HG03469 (cell line): ENCODE results near the gene DESI1.
"Not testable (repeated sequence)": the region's sequence is repeated elsewhere in the genome, so short reads cannot be mapped to it uniquely, and the experiment has no call there.

Experiments
- ATAC-seq: cut with Tn5 transposase; IDR thresholded peaks from one replicate; pipeline ENCODE4 v1.9.1; 2021; ENCODE audit warnings: mild to moderate bottlenecking, moderate library complexity, moderate number of reproducible peaks; ENCODE audit not compliant: unreplicated experiment

The DESI1 gene

DNA sequence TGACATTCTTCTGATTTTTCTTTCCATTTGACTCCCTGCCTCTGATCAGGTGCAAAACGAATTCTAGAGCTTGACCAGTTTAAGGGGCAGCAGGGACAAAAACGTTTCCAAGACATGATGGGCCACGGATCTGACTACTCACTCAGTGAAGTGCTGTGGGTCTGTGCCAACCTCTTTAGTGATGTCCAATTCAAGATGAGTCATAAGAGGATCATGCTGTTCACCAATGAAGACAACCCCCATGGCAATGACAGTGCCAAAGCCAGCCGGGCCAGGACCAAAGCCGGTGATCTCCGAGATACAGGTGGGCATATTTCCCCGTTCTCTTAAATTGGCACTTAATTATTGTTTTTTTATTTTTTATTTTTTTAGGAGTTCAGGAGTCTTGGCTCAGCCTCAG is 15.6 kb upstream of the DESI1 start:
- ATAC-seq = no peak

DNA sequence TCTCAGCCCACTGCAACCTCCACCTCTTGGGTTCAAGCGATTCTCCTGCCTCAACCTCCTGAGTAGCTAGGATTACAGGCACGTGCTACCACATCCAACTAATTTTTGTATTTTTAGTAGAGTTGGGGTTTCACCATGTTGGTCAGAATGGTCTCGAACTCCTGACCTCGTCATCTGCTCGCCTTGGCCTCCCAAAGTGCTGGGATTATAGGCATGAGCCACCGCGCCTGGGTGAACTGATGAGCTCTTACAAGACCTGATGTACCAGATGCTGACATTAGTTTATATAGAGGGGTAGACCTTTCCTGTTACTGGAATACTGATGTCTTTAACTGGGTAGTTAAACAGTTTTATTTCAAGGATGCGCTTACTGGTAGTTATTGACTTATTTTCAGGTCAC is 13.8 kb upstream of the DESI1 start:
- not testable (repeated sequence) for ATAC-seq

DNA sequence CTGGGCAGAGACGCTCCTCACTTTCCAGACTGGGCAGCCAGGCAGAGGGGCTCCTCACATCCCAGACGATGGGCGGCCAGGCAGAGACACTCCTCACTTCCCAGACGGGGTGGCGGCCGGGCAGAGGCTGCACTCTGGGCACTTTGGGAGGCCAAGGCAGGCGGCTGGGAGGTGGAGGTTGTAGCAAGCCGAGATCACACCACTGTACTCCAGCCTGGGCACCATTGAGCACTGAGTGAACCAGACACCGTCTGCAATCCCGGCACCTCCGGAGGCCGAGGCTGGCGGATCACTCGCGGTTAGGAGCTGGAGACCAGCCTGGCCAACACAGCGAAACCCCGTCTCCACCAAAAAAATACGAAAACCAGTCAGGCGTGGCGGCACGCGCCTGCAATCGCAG is 10.8 kb upstream of the DESI1 start:
- not testable (repeated sequence) for ATAC-seq

DNA sequence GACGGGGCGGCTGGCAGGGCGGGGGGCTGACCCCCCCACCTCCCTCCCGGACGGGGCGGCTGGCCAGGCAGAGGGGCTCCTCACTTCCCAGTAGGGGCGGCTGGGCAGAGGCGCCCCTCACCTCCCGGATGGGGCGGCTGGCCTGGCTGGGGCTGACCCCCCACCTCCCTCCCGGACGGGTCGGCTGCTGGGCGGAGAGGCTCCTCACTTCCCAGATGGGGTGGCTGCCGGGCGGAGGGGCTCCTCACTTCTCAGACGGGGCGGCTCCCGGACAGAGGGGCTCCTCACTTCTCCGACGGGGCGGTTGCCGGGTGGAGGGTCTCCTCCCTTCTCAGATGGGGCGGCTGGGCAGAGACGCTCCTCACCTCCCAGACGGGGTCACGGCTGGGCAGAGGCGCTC is 10.3 kb upstream of the DESI1 start:
- not testable (repeated sequence) for ATAC-seq

DNA sequence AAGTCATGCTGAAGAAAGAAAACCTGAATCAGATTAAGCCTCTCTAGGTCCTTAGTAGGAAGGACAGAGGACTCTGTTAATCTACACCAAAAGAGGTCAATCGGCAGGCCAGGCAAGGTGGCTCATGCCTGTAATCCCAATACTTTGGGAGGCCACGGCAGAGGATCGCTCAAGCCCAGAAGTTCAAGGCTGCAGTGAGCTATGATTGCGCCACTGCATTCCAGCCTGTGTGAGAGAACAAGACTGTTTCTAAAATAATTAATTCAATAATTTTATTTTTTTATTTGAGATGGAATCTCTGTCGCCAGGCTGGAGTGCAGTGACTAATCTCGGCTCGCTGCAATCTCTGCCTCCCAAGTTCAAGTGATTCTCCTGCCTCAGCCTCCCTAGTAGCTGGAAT is 4.7 kb upstream of the DESI1 start:
- no peak for ATAC-seq

DNA sequence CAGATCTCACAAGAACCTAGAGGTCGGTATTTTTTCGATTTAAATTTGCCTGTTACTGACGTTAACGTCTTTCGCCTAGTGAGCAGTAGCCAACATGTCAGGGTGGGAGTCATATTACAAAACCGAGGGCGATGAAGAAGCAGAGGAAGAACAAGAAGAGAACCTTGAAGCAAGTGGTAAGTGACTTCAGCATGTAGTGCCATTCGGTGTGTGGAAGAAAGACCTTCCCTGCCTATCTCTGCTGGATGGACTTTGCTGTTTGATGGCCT is 1.0 kb upstream of the DESI1 start:
- no peak for ATAC-seq

DNA sequence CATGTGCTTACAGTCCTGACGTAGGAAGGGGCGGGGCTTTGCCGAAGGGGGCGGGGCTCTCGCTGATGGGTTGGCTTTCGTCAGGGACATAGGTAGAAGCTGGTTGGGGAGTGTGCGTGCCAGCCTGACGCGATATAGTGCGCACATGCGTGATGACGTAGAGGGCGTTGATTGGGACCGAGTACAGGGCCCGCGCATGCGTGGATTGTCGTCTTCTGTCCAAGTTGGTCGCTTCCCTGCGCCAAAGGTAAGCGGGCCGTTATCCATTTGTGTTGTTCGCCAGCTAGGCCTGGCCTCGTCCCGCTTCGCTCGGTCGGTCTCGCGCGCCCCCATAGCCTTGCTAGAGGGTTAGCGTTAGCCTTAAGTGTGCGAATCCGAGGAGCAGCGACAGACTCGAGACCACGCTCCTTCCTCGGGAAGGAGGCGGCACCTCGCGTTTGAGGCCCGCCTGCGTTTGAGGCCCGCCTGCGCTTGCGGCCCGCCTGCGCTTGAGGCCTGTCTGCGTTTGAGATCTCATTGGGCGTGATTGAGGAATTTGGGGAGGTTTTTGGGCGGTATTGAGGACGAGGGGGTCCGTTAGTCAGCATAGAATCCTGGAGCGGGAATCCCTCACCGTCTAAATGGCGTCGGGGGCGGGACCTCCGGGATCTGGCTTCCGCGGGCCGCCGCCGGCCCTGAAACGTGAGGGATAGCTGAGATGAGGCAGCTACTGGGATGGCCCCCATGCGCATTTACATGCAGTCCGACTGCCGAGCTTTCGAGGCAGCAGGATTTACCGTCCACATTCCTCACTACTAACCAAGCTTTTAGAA is 462 bp upstream of the DESI1 start, which contains the start of gene XRCC6:
Gene XRCC6, plus strand, starts transcription at position 197 of the 812 bp plus-strand sequence. CDS start 710 bp downstream, outside the sequence.
- ATAC-seq = peak; percentile 67

DNA sequence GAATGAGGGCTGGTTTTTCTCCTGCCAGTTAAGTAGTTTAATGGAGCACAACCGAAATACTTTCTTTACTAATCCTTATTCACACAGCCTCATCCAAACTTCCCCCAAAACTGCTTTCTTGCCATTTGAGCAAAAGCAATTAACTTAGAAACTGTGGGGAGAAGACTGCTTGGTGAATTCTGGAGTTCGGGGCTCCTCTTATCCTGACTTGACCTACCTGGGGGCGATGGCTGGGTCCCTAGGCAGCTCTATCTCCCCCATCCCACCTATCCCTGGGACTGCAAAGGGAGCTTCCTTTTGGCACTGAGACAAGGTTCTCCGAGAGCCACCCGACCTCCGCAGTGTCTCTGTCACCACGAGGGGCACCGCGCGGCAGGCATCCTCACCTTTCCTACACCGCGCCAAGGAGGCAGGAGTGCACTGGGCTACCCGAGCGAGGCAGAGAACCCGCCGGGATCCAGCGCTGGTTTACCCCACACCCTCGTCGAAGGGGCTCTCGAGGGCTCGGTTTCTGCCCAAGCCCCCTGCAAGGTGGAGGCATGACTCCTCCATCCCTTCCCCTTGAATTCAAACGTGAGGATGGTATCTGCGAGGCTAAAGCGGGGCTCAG is 759 bp downstream of the DESI1 start:
- ATAC-seq = no peak

DNA sequence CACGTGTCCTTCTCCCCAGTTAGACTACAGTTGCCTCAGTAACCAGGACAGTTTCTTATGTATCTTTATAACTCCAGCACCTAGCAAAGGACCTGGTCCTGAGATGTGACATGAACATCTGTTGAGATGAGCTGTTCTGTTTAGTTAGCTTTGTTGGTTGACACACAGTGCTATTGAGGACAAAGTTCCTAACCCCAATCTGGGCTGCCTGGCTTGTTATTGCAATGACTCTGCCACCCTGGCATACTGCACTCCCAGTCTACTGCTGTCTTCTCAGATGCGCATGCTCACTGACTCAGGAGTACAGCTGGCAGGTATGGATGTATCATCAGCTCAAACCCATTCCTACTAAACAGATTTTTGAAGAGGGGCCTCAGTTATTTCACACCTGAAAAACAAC is 7.4 kb downstream of the DESI1 start:
- no peak for ATAC-seq

DNA sequence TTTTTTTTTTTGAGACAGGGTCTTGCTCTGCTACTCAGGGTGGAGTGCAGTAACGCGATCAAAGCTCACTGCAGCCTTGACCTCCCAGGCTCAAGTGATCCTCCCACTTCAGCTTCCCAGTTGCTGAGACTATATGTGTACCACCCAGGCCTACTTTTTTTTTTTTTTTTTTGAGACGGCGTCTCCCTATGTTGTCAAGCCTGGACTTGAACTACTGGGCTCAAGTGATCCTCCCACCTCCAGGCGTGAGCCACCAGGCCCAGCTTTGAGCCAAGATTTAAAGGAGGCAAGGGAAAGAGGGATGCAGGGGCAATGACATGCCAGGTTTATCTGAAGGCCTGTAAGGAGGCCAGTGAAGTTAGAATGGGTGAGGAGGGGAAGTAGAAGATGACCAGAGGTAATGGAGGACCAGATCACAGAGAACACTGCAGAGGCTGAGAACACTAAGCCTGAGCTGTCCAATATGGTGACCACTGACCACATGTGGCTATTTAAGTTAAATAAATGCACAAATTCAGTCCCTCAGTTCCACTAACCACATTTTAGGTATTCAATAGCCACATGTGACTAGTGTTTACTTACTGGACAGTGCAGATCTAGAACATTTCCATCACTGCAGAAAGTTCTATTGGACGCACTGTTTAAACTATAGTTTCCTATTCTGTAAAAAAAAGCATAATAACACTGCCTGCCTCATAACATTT is 8.1 kb downstream of the DESI1 start:
- no peak for ATAC-seq

DNA sequence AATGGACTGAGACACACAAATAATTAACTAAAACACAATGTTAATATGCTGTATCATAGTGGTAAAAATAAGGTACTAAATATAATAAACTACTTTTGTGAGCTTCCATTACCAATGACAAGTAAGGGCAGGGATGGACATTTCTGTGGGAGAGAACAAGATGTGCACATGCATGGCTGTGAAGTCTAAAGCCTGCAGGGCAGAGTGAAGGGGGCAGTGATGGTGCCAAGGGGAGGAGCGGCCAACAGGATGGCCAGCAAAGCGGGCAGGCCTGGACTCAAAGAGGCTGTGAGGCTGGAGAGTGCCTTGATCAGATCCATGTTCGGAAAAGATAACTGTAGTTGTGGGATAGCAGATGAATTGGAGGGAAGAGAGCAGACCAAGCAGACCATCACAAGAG is 12.5 kb downstream of the DESI1 start:
- no peak for ATAC-seq

DNA sequence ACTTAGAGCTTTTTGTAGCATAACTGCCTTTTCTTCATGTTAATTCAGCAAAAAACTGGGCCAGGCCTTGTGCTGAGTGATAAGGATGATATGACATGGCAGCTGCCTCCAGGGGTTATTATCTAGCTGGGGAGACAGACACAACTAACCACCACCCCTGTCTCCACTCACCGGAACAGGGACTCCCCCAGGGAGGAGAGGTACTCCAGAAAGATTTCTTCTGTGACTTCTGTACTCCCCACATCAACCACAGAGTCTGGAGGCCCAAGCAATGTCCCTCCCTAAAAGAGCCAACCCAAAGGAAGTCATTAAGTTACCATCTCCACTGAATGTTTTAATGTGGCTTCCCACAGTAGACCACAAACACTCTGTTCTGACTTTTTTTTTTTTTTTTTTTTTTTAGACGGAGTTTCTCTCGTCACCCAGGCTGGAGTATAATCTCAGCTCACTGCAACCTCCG is 16.9 kb downstream of the DESI1 start:
- ATAC-seq = no peak

DNA sequence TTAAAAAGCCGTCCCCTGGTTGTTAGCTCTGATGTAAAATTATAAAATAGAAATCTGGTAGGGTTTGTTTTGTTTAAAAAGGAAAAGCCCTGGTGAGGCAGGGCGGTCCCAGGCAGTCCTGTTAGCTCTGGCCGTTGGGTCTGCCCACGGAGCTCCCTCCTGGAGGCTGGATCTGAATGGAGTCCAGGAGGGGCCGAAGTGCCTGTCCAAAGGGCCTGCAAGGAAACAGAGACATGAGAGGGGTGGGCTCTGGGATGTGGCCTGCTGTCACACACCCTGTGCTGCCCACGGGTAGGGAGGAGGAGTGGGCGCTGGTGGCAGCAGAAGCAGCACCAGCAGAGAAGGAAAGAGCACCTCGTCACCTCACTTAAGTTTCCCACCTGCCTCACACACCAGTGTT is 19.9 kb downstream of the DESI1 start:
- no peak for ATAC-seq

DNA sequence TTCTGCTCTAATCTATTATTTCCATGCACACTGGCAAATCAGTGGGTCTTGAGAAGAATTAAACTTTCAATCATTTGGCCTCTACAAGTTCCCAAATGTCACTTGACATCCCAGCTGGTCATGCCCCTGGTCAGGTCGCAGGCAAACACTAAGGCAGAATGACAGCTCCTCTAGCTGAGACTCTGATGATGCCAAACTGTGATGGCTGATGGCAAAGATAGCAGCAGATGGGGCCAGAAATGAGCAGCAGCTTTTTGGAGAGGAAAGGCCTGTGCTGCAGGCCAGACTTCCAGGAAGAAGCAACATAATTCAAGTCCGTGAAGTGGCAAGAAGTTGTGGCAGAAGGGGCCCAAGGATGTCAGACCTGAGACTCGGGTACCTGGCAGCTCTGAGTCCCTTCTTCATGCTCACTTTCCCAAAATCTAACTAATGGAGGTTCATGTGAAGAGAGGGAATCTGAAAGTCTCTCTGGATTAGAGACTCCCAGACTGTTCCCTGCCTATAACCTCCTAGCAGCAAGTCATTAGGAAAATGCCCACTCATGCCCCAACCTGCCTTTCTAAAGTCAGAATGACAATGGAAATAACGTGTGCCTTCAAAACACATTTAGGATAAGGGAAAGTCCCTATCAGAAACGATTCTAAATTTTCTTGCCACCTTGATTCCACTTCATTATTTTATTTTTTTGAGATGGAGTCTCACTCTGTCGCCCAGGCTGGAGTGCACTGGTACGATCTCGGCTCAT is 21.8 kb downstream of the DESI1 start:
- ATAC-seq = no peak

DNA sequence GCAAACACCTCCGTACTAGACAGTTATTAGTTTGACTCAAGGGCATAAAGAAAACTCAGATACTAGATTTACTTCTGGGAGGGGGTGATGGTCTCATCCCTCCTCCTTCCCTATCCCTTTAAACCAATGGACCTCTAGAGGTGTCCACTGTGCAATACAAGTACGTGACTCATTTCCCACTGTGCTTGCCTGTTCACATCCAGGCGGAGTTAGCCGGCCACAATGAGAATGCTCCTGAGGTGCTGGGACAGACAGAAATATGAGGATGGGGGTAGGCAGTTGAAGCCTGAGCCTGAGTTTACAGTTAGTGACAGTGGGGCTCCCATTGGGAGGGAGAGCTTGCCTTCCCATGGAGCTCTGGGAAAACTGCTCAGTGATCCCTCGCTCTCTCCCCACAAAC is 22.8 kb downstream of the DESI1 start:
- ATAC-seq = no peak

DNA sequence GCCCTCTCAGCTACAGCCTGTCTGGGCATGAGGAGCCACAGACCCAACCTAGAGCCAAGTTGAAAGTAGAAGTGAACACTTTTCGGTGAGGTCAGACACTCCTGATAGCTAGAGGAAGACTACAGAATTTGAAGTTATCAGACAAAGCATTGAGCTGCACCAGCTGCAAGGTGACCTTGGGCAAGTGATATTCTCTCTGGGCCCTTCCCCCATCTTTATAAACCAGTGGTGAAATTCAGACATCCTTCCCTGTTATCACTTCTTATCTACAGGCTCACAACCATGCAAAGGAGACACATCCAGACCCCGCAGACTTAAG is 23.2 kb downstream of the DESI1 start:
- no peak for ATAC-seq

DNA sequence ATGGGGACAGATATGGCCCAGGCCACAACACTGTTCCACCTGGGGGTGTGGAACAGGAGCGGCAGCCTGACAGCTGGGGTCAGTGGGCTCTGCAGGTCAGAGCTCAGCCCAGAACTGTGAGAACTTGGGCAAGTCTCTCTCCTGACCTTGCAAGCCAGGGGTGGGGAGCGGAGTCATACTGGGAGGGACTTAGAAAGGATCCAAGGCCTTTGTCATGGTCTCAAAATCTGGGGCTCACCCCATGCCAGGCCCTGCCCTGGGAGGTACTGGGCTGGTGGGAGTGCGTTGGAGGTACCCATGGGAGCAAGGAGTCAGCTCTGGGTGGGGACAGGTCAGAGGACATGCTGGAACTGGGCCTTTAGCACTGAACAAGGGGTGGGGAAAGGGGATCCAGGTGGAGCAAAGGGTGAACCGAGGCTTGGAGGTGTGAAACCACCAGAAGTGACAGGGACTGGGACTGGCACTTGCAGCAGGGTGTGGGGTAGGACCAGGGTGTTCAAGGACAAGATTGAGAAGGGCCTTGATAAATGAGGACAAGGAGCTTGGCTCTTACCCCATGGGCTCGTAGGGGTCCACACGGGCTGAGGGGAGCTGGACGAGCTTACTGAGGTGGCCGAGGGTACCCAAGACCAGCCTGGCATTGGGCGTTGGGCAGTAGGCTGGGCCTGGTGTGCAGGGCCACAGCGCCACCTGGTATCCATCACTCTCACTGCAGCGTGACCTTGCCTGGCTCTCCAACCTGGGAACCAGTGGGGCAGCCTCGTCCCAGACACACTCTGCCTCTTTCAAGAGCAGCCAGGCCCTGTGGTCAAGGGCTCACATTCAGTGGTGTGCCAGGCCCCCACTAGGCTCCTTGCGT is 23.8 kb downstream of the DESI1 start:
- no peak for ATAC-seq

DNA sequence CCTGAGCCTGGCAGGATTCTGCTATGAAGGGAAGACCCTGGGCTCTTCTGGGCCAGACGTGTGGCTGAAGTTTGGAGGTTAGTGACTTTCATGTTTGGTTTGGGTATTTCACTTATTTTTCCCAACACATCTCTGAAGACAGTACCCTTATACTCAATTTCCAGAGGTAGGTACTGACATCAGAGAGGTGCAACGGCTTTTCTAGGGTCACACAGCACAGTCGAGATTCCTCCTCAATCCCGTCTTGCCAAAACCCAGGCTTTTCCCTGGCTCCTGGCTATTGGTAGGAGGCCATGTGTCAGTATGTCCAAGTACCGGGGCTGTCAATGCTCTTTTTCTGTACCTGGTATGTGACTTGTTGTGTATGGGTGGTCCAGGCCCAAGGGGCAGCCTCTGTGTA is 25.1 kb downstream of the DESI1 start:
- no peak for ATAC-seq

DNA sequence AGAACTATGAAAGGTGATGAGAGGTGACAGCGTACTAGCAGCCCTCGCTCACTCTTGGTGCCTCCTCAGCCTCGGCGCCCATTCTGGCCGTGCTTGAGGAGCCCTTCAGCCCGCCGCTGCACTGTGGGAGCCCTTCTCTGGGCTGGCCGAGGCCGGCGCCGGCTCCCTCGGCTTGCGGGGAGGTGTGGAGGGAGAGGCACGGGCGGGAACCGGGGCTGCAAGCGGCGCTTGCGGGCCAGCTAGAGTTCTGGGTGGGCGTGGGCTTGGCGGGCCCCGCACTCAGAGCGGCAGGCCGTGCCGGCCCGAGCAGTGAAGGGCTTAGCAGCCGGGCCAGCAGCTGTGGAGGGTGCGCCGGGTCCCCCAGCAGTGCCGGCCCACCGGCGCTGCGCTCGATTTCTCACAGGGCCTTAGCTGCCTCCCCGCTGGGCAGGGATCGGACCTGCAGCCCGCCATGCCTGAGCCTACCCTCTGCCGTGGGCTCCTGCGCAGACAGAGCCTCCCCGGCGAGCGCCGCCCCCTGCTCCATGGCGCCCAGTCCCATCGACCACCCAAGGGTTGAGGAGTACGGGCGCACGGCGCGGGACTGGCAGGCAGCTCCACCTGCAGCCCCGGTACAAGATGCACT is 27.4 kb downstream of the DESI1 start:
- ATAC-seq = not testable (repeated sequence)
